Endothelial cell of umbilical vein (primary cell): ENCODE data around the gene COBLL1. TPM values are rescaled to one million over a fixed set of nuclear protein-coding genes. Genes with fewer than 3 reads are reported as not detected.

ENCODE experiments used
- BruUV-seq: library from RNA; stranded (reverse); fragments of 400-500 nt; replicated peaks from 2 replicates; lab custom pipeline; 2021; lab: Mats Ljungman, UMichigan
- CTCF ChIA-PET: fragments of 300-600, 350-600 bp; sonication (Branson Sonifier 250); formaldehyde crosslinking; loops from one replicate; lab custom pipeline; 2021; ENCODE audit warnings: antibody characterized with exemption, inconsistent platforms; lab: Charles Lee
- POLR2A ChIA-PET: fragments of 300-600, 350-600 bp; sonication (Branson Sonifier 250); formaldehyde crosslinking; loops from one replicate; lab custom pipeline; 2021; ENCODE audit warnings: antibody characterized with exemption, inconsistent platforms; lab: Charles Lee
- DNase-seq: peaks from one replicate; pipeline ENCODE4 v3.0.0-alpha.2; 2011; ENCODE audit warnings: low read depth, low spot score
- FAIRE-seq: peaks from 2 replicates; lab custom pipeline; 2011; peaks lifted over from hg19 to GRCh38; lab: Jason Lieb, UNC
- H2AFZ ChIP-seq: 2 replicates; pipeline ENCODE4 v1.6.0; 2012; ENCODE audit warnings: low read depth, low read length, control low read depth, inconsistent platforms
- H3K27ac ChIP-seq: 2 replicates; pipeline ENCODE4 v1.5.1; 2011; ENCODE audit warnings: low read depth, mild to moderate bottlenecking, control low read depth, low read length, moderate library complexity; ENCODE audit not compliant: insufficient read depth
- H3K27me3 ChIP-seq, 2 experiments: 2 replicates each; pipeline versions ENCODE4 v1.6.0 to v1.6.1; 2011; ENCODE audit warnings: low read length in 2 of 2, mixed read lengths in 1 of 2; ENCODE audit not compliant: control insufficient read depth in 2 of 2, insufficient read depth in 2 of 2
- H3K36me3 ChIP-seq, 2 experiments: 2 replicates in 1 of 2; 3 replicates in 1 of 2; pipeline ENCODE4 v1.5.1; 2011; ENCODE audit warnings: low read length in 2 of 2, mild to moderate bottlenecking in 1 of 2, moderate library complexity in 1 of 2; ENCODE audit not compliant: control insufficient read depth in 2 of 2, insufficient read depth in 2 of 2; ENCODE audit errors: extremely low read depth in 1 of 2
- H3K4me1 ChIP-seq: 3 replicates; pipeline ENCODE4 v1.5.1; 2011; ENCODE audit warnings: mild to moderate bottlenecking, low read length; ENCODE audit not compliant: control insufficient read depth, insufficient read depth; ENCODE audit errors: extremely low read depth
- H3K4me2 ChIP-seq: 2 replicates; pipeline ENCODE4 v1.6.1; 2011; ENCODE audit warnings: low read length, control low read depth, mixed read lengths; ENCODE audit not compliant: insufficient read depth
- H3K4me3 ChIP-seq, 3 experiments: fragments of 200-600 bp in 1 of 3; sonication (generic), shearing (Covaris generic) in 1 of 3; replicated peaks in 1 of 3; 2 replicates each; pipeline ENCODE4 v1.5.1; 2011 to 2016; ENCODE audit warnings: control low read depth in 3 of 3, low read length in 3 of 3, mild to moderate bottlenecking in 2 of 3, inconsistent platforms in 1 of 3, low read depth in 1 of 3, moderate library complexity in 1 of 3; ENCODE audit not compliant: insufficient read depth in 1 of 3
- H3K79me2 ChIP-seq: 2 replicates; pipeline ENCODE4 v1.6.0; 2012; ENCODE audit warnings: low read length, inconsistent platforms; ENCODE audit not compliant: control insufficient read depth, insufficient read depth
- H3K9ac ChIP-seq: replicated peaks from 2 replicates; pipeline ENCODE3; 2011; ENCODE audit warnings: low read length, control low read depth; ENCODE audit not compliant: insufficient read depth; ENCODE audit errors: extremely low read depth
- H3K9me1 ChIP-seq: replicated peaks from 3 replicates; pipeline ENCODE4 v1.6.0; 2011; ENCODE audit warnings: mild to moderate bottlenecking, low read length; ENCODE audit not compliant: control insufficient read depth, insufficient read depth; ENCODE audit errors: extremely low read depth
- H3K9me3 ChIP-seq: replicated peaks from 2 replicates; pipeline ENCODE4 v1.5.1; 2012; ENCODE audit warnings: low read length, inconsistent platforms; ENCODE audit not compliant: control insufficient read depth, insufficient read depth
- H4K20me1 ChIP-seq: replicated peaks from 2 replicates; pipeline ENCODE3; 2011; ENCODE audit warnings: mild to moderate bottlenecking, low read length; ENCODE audit not compliant: control insufficient read depth, insufficient read depth; ENCODE audit errors: extremely low read depth
- CTCF ChIP-seq, 2 donors: IDR thresholded peaks; 1 replicate in 1 of 2; 2 replicates in 1 of 2; pipeline ENCODE4 v1.5.1; 2011; ENCODE audit warnings: low read length in 2 of 2, mild to moderate bottlenecking in 2 of 2, moderate library complexity in 2 of 2, control low read depth in 1 of 2, inconsistent platforms in 1 of 2, low read depth in 1 of 2; ENCODE audit not compliant: insufficient read depth in 1 of 2; ENCODE audit errors: extremely low read depth in 1 of 2
- EZH2 ChIP-seq: IDR thresholded peaks from 2 replicates; pipeline ENCODE4 v1.6.1; 2012; ENCODE audit warnings: borderline replicate concordance, low read depth, mild to moderate bottlenecking, moderate library complexity, low read length, inconsistent platforms; ENCODE audit not compliant: severe bottlenecking
- FOS ChIP-seq: IDR thresholded peaks from 2 replicates; pipeline ENCODE4 v1.6.1; 2011; ENCODE audit warnings: mild to moderate bottlenecking, low read length, moderate library complexity, borderline replicate concordance; ENCODE audit not compliant: insufficient read depth
- GATA2 ChIP-seq: IDR thresholded peaks from 2 replicates; pipeline ENCODE4 v1.7.0; 2011; ENCODE audit warnings: low read depth, mild to moderate bottlenecking, moderate library complexity, mixed read lengths, low read length; ENCODE audit not compliant: insufficient read length, insufficient read depth
- JUN ChIP-seq: IDR thresholded peaks from 2 replicates; pipeline ENCODE4 v1.6.1; 2011; ENCODE audit warnings: borderline replicate concordance, low read depth; ENCODE audit not compliant: insufficient read length, insufficient read depth
- MAX ChIP-seq: IDR thresholded peaks from 2 replicates; pipeline ENCODE4 v1.6.1; 2011; ENCODE audit not compliant: insufficient read depth, insufficient read length
- MYC ChIP-seq: IDR thresholded peaks from one replicate; pipeline ENCODE4 v1.6.1; 2011; ENCODE audit warnings: mild to moderate bottlenecking, low read depth, low read length
- POLR2A ChIP-seq: IDR thresholded peaks from 2 replicates; pipeline ENCODE4 v1.6.1; 2012; ENCODE audit warnings: low read depth, mild to moderate bottlenecking, control low read depth, low read length
- POLR2AphosphoS5 ChIP-seq: IDR thresholded peaks from 2 replicates; pipeline ENCODE4 v1.6.1; 2012; ENCODE audit warnings: low read depth, mild to moderate bottlenecking, control low read depth, low read length, moderate library complexity; ENCODE audit not compliant: insufficient read depth
- dilution Hi-C: fragments of 300-500 bp; cut with MboI; formaldehyde crosslinking; loops from one replicate; pipeline ENCODE4 v1.15.0; 2019; ENCODE audit warnings: low sequenced_read_pairs; ENCODE audit not compliant: extremely low pct_ligation_motif_present
- intact Hi-C: fragments of 100-400 bp; cut with micrococcal nuclease; formaldehyde crosslinking; loops from one replicate; pipeline ENCODE4 v1.10.0; 2022
- polyA plus RNA-seq, 4 experiments: library from polyadenylated mRNA; depleted of rRNA in 3 of 4; stranded (reverse) in 3 of 4; unstranded in 1 of 4; fragments of >200 nt; gene quantifications; 2 replicates each; pipeline versions ENCODE4 v1.2.1 to v1.2.3, GENCODE V29; 2011 to 2012; ENCODE audit warnings: missing spikeins in 1 of 4
- total RNA-seq: library from RNA; stranded (reverse); gene quantifications from 2 replicates; pipeline ENCODE4 v1.2.3, GENCODE V29; 2021

Gene COBLL1
- total and polyA plus RNA-seq, 2 donors (not counting 3 experiments of a cell fraction or from before 2014, with no cell fraction given): 9.1 to 38.4 TPM

- Histone ChIP-seq H3K79me2 (no peaks in the 10 kb centered on the region), H2AFZ (no peak overlapping the region), H3K4me3 (no peak overlapping the region), H3K9ac (no peak overlapping the region), H3K9me3 (no peaks in the 10 kb centered on the region), H3K4me2 (no peak overlapping the region), H4K20me1 (no peaks in the 10 kb centered on the region), H3K4me1 (no peaks in the 10 kb centered on the region), H3K27ac (no peak overlapping the region), H3K9me1 (no peaks in the 10 kb centered on the region), H3K36me3 (no peaks in the 10 kb centered on the region), H3K27me3 (no peaks in the 10 kb centered on the region)
- no peak for TF ChIP-seq MYC
- TF ChIP-seq CTCF (IDR thresholded peaks at IDR 0.05; ENCODE audit: extremely low read depth in 1 of 2, insufficient read depth in 1 of 2, low read depth in 1 of 2, low read length in 2 of 2): no peak
- no peak for TF ChIP-seq EZH2
- TF ChIP-seq FOS: no peak
- no peak for TF ChIP-seq POLR2A
- no peak for TF ChIP-seq GATA2
- no peak for TF ChIP-seq POLR2AphosphoS5
- no peak for TF ChIP-seq MAX
- TF ChIP-seq JUN: no peak
- no TSS peak for BruUV-seq
- DNase-seq (no peak), FAIRE-seq (no peak)
- ChIA-PET POLR2A (no interaction called here), CTCF (interaction anchor here (0.9 kb wide), 1 partner anchor 13 kb away, joined by 3 read pairs; no protein-coding TSS in a partner anchor)
- intact Hi-C loops (no loop called here), dilution Hi-C loops (no loop called here)
Measured at GRCh38 chr2:164803776-164804466, 37.7 kb downstream of the COBLL1 start.
